ENCODE results near the gene SYS1.

Gene SYS1

GRCh38 chr20:45409521-45410272 lies 46.7 kb downstream of the SYS1 start:
- no peak overlapping the region for H3K27ac ChIP-seq
- DNase-seq (ENCODE audit: low read depth, low spot score): no peak

- DNase-seq (ENCODE audit: low read depth, low spot score): no peak
- no peak overlapping the region for H3K27ac ChIP-seq
Observed at GRCh38 chr20:45410887-45411286, 47.9 kb downstream of the SYS1 start.

- no peak for DNase-seq (ENCODE audit: low read depth, low spot score)
- no peak overlapping the region for H3K27ac ChIP-seq
Observed at GRCh38 chr20:45412653-45413052, 49.7 kb downstream of the SYS1 start.

GRCh38 chr20:45413479-45413878 lies 50.5 kb downstream of the SYS1 start:
- no peak for DNase-seq (ENCODE audit: low read depth, low spot score)

GRCh38 chr20:45415822-45416637 lies 53.1 kb downstream of the SYS1 start, which contains the start of gene PIGT:
TSS of gene PIGT (plus strand) at chr20:45416141. CDS start at chr20:45416157, 16 bp downstream.
- DNase-seq (ENCODE audit: low read depth, low spot score): no peak

More at GRCh38 chr20:45413479-45413878, 50.5 kb downstream of the SYS1 start:
- no peak overlapping the region for H3K27ac ChIP-seq

GRCh38 chr20:45416917-45417316 lies 54.0 kb downstream of the SYS1 start:
- DNase-seq (ENCODE audit: low read depth, low spot score): no peak
- H3K27ac ChIP-seq: no peak overlapping the region

More at GRCh38 chr20:45415822-45416637, 53.1 kb downstream of the SYS1 start, which contains the start of gene PIGT:
- peak within 1 kb of the TSS; percentile 54 for H3K27ac ChIP-seq

All from epithelial cell of prostate (primary cell).